GM12878 (cell line): ENCODE data around the gene STRBP. TPM values are rescaled to one million over a fixed set of nuclear protein-coding genes. Genes with fewer than 3 reads are reported as not detected.

Experiments used
- ATAC-seq: fragments of 200-7000 bp; cut with Tn5 transposase; 3 replicates; pipeline ENCODE4 v1.9.1; 2020; ENCODE audit warnings: mild to moderate bottlenecking, moderate library complexity
- BruUV-seq: library from RNA; stranded (reverse); fragments of 400-500 nt; replicated peaks from 2 replicates; lab custom pipeline; 2021; lab: Mats Ljungman, UMichigan
- CTCF ChIA-PET: fragments of 300-600 bp; sonication (Branson Sonifier 250); formaldehyde crosslinking; extraction: SDS; loops from one replicate; lab custom pipeline; 2021; ENCODE audit warnings: inconsistent platforms; lab: Yijun Ruan, JAX
- POLR2A ChIA-PET: fragments of 350-600 bp; formaldehyde crosslinking; extraction: SDS; loops from one replicate; lab custom pipeline; 2021; ENCODE audit warnings: inconsistent platforms; lab: Charles Lee
- RAD21 ChIA-PET: fragments of 300-600 bp; sonication (Branson Sonifier 250); formaldehyde crosslinking; loops from one replicate; lab custom pipeline; 2023; ENCODE audit warnings: antibody characterized with exemption; ENCODE audit not compliant: unreplicated experiment; lab: Charles Lee
- SMC1A ChIA-PET: fragments of 300-600 bp; sonication (Branson Sonifier 250); formaldehyde crosslinking; loops from one replicate; lab custom pipeline; 2023; ENCODE audit not compliant: unreplicated experiment, uncharacterized antibody; lab: Charles Lee
- DNase-seq: peaks from one replicate; pipeline ENCODE4 v3.0.0-alpha.2; 2011; ENCODE audit warnings: low read depth, low spot score
- FAIRE-seq: peaks from 3 replicates; lab custom pipeline; 2011; peaks lifted over from hg19 to GRCh38; lab: Jason Lieb, UNC
- H2AFZ ChIP-seq: 2 replicates; pipeline ENCODE4 v1.6.0; 2011; ENCODE audit warnings: low read depth, low read length, control low read depth; ENCODE audit not compliant: control insufficient read depth
- H3K27ac ChIP-seq: 2 replicates; pipeline ENCODE4 v1.5.1; 2011; ENCODE audit warnings: control low read depth; ENCODE audit not compliant: control insufficient read depth, insufficient read depth
- H3K27me3 ChIP-seq, 2 experiments: replicated peaks in 1 of 2; 2 replicates each; pipeline versions ENCODE4 v1.6.0 to v1.6.1; 2011; ENCODE audit warnings: low read length in 1 of 2; ENCODE audit not compliant: control insufficient read depth in 2 of 2, insufficient read depth in 2 of 2
- H3K36me3 ChIP-seq, 2 experiments: 2 replicates each; pipeline ENCODE4 v1.5.1; 2011; ENCODE audit warnings: low read length in 1 of 2; ENCODE audit not compliant: control insufficient read depth in 2 of 2, insufficient read depth in 2 of 2
- H3K4me1 ChIP-seq: 2 replicates; pipeline ENCODE4 v1.6.1; 2011; ENCODE audit warnings: mild to moderate bottlenecking, low read length, moderate library complexity, mixed read lengths; ENCODE audit not compliant: control insufficient read depth, insufficient read depth
- H3K4me2 ChIP-seq: 2 replicates; pipeline ENCODE4 v1.6.0; 2011; ENCODE audit warnings: control low read depth; ENCODE audit not compliant: control insufficient read depth, insufficient read depth
- H3K4me3 ChIP-seq: fragments of 200-600 bp; sonication (generic); 2 replicates; pipeline ENCODE4 v1.5.1; 2016
- H3K79me2 ChIP-seq: 2 replicates; pipeline ENCODE4 v1.6.0; 2011; ENCODE audit warnings: low read length; ENCODE audit not compliant: control insufficient read depth, insufficient read depth
- H3K9ac ChIP-seq: 2 replicates; pipeline ENCODE4 v1.8.0; 2011; ENCODE audit warnings: low read length, control low read depth, mixed read lengths; ENCODE audit not compliant: control insufficient read depth, insufficient read depth
- H3K9me3 ChIP-seq: replicated peaks from 3 replicates; pipeline ENCODE4 v1.5.1; 2011; ENCODE audit warnings: mild to moderate bottlenecking, low read length; ENCODE audit not compliant: control insufficient read depth, insufficient read depth
- H4K20me1 ChIP-seq: 2 replicates; pipeline ENCODE4 v1.6.0; 2011; ENCODE audit not compliant: control insufficient read depth, insufficient read depth
- CREM ChIP-seq: IDR thresholded peaks from 2 replicates; pipeline ENCODE4 v1.6.1; 2014; ENCODE audit warnings: antibody characterized with exemption, low read depth
- GABPA ChIP-seq: IDR thresholded peaks from 2 replicates; pipeline ENCODE4 v1.6.1; 2014; ENCODE audit warnings: antibody characterized with exemption, low read depth, mild to moderate bottlenecking, inconsistent platforms
- IRF4 ChIP-seq: IDR thresholded peaks from 2 replicates; pipeline ENCODE4 v1.6.1; 2011; ENCODE audit warnings: low read depth, low read length
- JUND ChIP-seq: IDR thresholded peaks from 2 replicates; pipeline ENCODE4 v1.6.1; 2012; ENCODE audit warnings: low read depth, mild to moderate bottlenecking, low read length, improper control_type of control experiment, moderate library complexity
- KAT2A ChIP-seq: conservative IDR thresholded peaks from 2 replicates; pipeline ENCODE4 v1.6.1; 2011; ENCODE audit warnings: low read depth, low read length; ENCODE audit not compliant: control insufficient read depth
- NFYA ChIP-seq: IDR thresholded peaks from 2 replicates; pipeline ENCODE4 v1.6.1; 2011; ENCODE audit warnings: low read depth, mild to moderate bottlenecking, low read length, improper control_type of control experiment, borderline replicate concordance
- TBL1XR1 ChIP-seq: IDR thresholded peaks from 2 replicates; pipeline ENCODE4 v1.6.1; 2012; ENCODE audit warnings: low read depth, low read length, improper control_type of control experiment
- YBX1 ChIP-seq: fragments of 450-650 bp; IDR thresholded peaks from 2 replicates; pipeline ENCODE4 v1.6.1; 2016; ENCODE audit warnings: antibody characterized with exemption
- ZSCAN29 ChIP-seq: fragments of 450-650 bp; IDR thresholded peaks from 2 replicates; pipeline ENCODE4 v1.6.1; 2017; ENCODE audit warnings: mild to moderate bottlenecking, moderate library complexity
- WGBS: methylation state at CpG from one replicate; pipeline ENCODE4 v1.1.6; 2016; ENCODE audit warnings: low lambda C conversion rate; ENCODE audit not compliant: insufficient replicate concordance, insufficient coverage; ENCODE audit errors: missing lambda C conversion rate; 5-methylcytosine and 5-hydroxymethylcytosine counted together
- in situ Hi-C: fragments of 300-500 bp; cut with MboI; formaldehyde crosslinking; loops from 9 replicates; pipeline ENCODE4 v1.14.3; 2018; ENCODE audit warnings: mixed read lengths
- intact Hi-C: fragments of 100-400 bp; cut with micrococcal nuclease; formaldehyde crosslinking; loops from one replicate; pipeline ENCODE4 v1.14.2; 2022; ENCODE audit not compliant: unreplicated experiment
- polyA plus RNA-seq, 11 experiments: library from polyadenylated mRNA; depleted of rRNA in 4 of 11; unstranded in 6 of 11; stranded (reverse) in 5 of 11; fragments of >200 nt; fragmentation: Nextera tagmentation in 4 of 11; fragmentation: Illumina TruSeq in 1 of 11; extraction: Ambion mirVana in 4 of 11; extraction: Trizol in 1 of 11; gene quantifications; 1 replicate in 1 of 11; 2 replicates in 10 of 11; pipeline versions ENCODE4 v1.2.1 to v1.2.3, GENCODE V29; 2011 to 2016; ENCODE audit warnings: inconsistent platforms in 2 of 11, missing spikeins in 2 of 11, low read depth in 1 of 11
- total RNA-seq, 4 experiments: library from RNA; depleted of rRNA in 3 of 4; stranded (reverse); fragments of >200 nt in 3 of 4; fragmentation: Illumina TruSeq in 1 of 4; extraction: Trizol in 1 of 4; gene quantifications; 2 replicates each; pipeline versions ENCODE4 v1.2.1 to v1.2.3, GENCODE V29; 2013 to 2021
- TF ChIP-seq, protein P1 (sequence below): fragments of 450-650 bp; IDR thresholded peaks from 2 replicates; pipeline ENCODE4 v1.6.1; 2016; ENCODE audit warnings: mild to moderate bottlenecking
- TF ChIP-seq, protein P2 (sequence below): fragments of 450-650 bp; IDR thresholded peaks from 2 replicates; pipeline ENCODE4 v1.6.1; 2017; ENCODE audit warnings: borderline replicate concordance
- TF ChIP-seq, protein P3 (sequence below): IDR thresholded peaks from 2 replicates; pipeline ENCODE4 v1.6.1; 2012; ENCODE audit warnings: low read depth, low read length, improper control_type of control experiment

The STRBP gene
- total and polyA plus RNA-seq, 10 of the 15 experiments (the other 5 are each of a cell fraction or from before 2014, with no cell fraction given): 31.0 to 96.8 (median 71.4) TPM

DNA sequence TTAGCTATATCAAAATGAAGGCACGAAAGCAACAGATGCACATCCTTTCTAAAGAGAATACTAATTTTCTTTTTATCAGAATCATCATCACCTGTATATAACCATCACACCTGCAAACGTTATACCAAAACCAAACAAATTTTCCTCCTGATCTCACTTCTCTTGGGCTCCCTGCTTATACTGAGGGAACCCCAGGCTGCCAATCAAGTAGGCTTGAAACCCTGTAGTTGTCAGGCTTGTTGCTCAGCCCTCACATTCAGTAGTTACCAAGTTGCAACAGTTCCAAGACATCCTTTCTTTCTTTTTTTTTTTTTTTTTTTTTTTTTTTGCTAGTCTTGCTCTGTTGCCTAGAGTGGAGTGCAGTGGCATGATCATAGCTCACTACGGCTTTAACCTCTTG lies 12.7 kb downstream of the STRBP start:
- Histone ChIP-seq H3K4me2 (no peak overlapping the region), H3K27ac (no peak overlapping the region), H4K20me1 (no peaks in the 10 kb centered on the region), H3K27me3 (no peaks in the 10 kb centered on the region), H2AFZ (no peak overlapping the region), H3K9ac (no peak overlapping the region), H3K4me3 (no peak overlapping the region), H3K9me3 (peaks cover 1% of the 10 kb centered on the region; the same call in 1 of the 3 replicates), H3K36me3 (no peaks in the 10 kb centered on the region), H3K4me1 (peaks cover 7% of the 10 kb centered on the region; the same call in 1 of the 2 replicates), H3K79me2 (peaks cover 85% of the 10 kb centered on the region)
- POLR2A ChIA-PET: interaction anchor here (0.6 to 1.1 kb wide), 2 partner anchors 21 to 28 kb away, joined by 5 to 8 read pairs; no protein-coding TSS in a partner anchor
- TF ChIP-seq, protein P1, sequence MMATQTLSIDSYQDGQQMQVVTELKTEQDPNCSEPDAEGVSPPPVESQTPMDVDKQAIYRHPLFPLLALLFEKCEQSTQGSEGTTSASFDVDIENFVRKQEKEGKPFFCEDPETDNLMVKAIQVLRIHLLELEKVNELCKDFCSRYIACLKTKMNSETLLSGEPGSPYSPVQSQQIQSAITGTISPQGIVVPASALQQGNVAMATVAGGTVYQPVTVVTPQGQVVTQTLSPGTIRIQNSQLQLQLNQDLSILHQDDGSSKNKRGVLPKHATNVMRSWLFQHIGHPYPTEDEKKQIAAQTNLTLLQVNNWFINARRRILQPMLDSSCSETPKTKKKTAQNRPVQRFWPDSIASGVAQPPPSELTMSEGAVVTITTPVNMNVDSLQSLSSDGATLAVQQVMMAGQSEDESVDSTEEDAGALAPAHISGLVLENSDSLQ: peak; percentile 55
- no peak for TF ChIP-seq ZSCAN29
- SMC1A ChIA-PET: interaction anchor here (0.7 to 1.8 kb wide), 3 partner anchors 8 to 20 kb away, joined by 3 to 5 read pairs (median 4); no protein-coding TSS in a partner anchor
- no peak for FAIRE-seq
- WGBS: 50% methylated on average over 2 of the region's 3 CpGs
- no peak for DNase-seq
- no peak for ATAC-seq
- RAD21 ChIA-PET: no interaction called here
- in situ Hi-C loops: no loop called here
- intact Hi-C loops: no loop called here
- CTCF ChIA-PET: interaction anchor here (0.9 kb wide), 1 partner anchor 14 kb away, joined by 3 read pairs; no protein-coding TSS in a partner anchor
- BruUV-seq: no TSS peak

DNA sequence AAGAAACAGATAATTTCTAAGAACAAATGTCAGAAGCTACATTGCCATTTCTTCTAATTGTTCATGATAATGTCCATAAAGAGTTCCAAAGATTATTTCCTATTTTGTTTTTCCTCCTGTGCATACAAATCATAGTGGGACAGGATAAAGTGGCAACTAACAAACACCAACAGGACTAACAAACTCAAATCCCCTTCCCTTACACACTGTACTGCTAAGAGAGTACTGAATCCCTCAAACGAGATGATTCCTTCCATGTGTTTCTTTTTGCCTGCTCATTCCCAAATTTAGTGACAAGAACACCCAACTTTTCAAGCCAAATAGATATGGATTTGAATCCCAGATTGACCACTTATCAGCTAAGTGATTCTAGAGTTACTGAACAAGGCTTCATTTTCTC lies 15.2 kb downstream of the STRBP start:
- Histone ChIP-seq H3K36me3 (no peaks in the 10 kb centered on the region), H3K4me1 (no peaks in the 10 kb centered on the region), H4K20me1 (no peaks in the 10 kb centered on the region; the same call in 1 of the 2 replicates), H3K9me3 (peaks cover 1% of the 10 kb centered on the region; the same call in 1 of the 3 replicates), H3K27me3 (no peaks in the 10 kb centered on the region), H3K9ac (no peak overlapping the region), H3K79me2 (peaks cover 82% of the 10 kb centered on the region), H3K4me3 (no peak overlapping the region), H3K27ac (no peak overlapping the region), H3K4me2 (no peak overlapping the region), H2AFZ (no peak overlapping the region)
- BruUV-seq: no TSS peak
- CTCF ChIA-PET: interaction anchor here (1.1 to 2.2 kb wide), 2 partner anchors 7 to 10 kb away, joined by 3 to 14 read pairs; no protein-coding TSS in a partner anchor
- TF ChIP-seq KAT2A: no peak
- TF ChIP-seq ZSCAN29: no peak
- no peak for TF ChIP-seq NFYA
- no peak for TF ChIP-seq GABPA
- TF ChIP-seq TBL1XR1: no peak
- no peak for TF ChIP-seq CREM
- TF ChIP-seq, protein P2, sequence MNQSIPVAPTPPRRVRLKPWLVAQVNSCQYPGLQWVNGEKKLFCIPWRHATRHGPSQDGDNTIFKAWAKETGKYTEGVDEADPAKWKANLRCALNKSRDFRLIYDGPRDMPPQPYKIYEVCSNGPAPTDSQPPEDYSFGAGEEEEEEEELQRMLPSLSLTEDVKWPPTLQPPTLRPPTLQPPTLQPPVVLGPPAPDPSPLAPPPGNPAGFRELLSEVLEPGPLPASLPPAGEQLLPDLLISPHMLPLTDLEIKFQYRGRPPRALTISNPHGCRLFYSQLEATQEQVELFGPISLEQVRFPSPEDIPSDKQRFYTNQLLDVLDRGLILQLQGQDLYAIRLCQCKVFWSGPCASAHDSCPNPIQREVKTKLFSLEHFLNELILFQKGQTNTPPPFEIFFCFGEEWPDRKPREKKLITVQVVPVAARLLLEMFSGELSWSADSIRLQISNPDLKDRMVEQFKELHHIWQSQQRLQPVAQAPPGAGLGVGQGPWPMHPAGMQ: no peak
- TF ChIP-seq, protein P1: no peak
- no peak for TF ChIP-seq IRF4
- no peak for TF ChIP-seq JUND
- TF ChIP-seq, protein P3, sequence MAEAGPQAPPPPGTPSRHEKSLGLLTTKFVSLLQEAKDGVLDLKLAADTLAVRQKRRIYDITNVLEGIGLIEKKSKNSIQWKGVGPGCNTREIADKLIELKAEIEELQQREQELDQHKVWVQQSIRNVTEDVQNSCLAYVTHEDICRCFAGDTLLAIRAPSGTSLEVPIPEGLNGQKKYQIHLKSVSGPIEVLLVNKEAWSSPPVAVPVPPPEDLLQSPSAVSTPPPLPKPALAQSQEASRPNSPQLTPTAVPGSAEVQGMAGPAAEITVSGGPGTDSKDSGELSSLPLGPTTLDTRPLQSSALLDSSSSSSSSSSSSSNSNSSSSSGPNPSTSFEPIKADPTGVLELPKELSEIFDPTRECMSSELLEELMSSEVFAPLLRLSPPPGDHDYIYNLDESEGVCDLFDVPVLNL: no peak
- TF ChIP-seq YBX1: no peak
- SMC1A ChIA-PET: interaction anchor here (0.9 to 8.6 kb wide), 8 partner anchors 9 to 96 kb away, joined by 3 to 83 read pairs (median 4); partner anchors contain the start of gene STRBP
- WGBS: 96% methylated on average over 1 of the region's 1 CpG
- RAD21 ChIA-PET: interaction anchor here (0.6 kb wide), 1 partner anchor 18 kb away, joined by 3 read pairs; no protein-coding TSS in a partner anchor
- no peak for DNase-seq
- intact Hi-C loops (no loop called here), in situ Hi-C loops (no loop called here)
- POLR2A ChIA-PET: no interaction called here
- ATAC-seq: no peak
- no peak for FAIRE-seq
